ENCODE data around the gene FARP1.

The FARP1 gene

GRCh38 chr13:98317573-98318171 is 174.8 kb downstream of the FARP1 start:
- no peak overlapping the region for H3K4me3 ChIP-seq (ENCODE audit: low read depth, low read length)
- DNase-seq = no peak
- no peaks in the 10 kb centered on the region for H3K27me3 ChIP-seq (ENCODE audit: insufficient read depth, low read depth, severe bottlenecking)
- no peak overlapping the region for H3K27ac ChIP-seq
- TF ChIP-seq CTCF (IDR thresholded peaks at IDR 0.05; ENCODE audit: low read depth, low read length) = no peak
- no peaks in the 10 kb centered on the region for H3K9me3 ChIP-seq (ENCODE audit: severe bottlenecking)
- peaks cover 44% of the 10 kb centered on the region for H3K36me3 ChIP-seq

- TF ChIP-seq CTCF (IDR thresholded peaks at IDR 0.05; ENCODE audit: low read depth, low read length) = no peak
- no peaks in the 10 kb centered on the region for H3K27me3 ChIP-seq (ENCODE audit: insufficient read depth, low read depth, severe bottlenecking)
- H3K9me3 ChIP-seq (ENCODE audit: severe bottlenecking) = no peaks in the 10 kb centered on the region
- no peak for DNase-seq
- no peak overlapping the region for H3K27ac ChIP-seq
- peaks cover 39% of the 10 kb centered on the region for H3K36me3 ChIP-seq
- no peak overlapping the region for H3K4me3 ChIP-seq (ENCODE audit: low read depth, low read length)
Measured at GRCh38 chr13:98318263-98318878, 175.5 kb downstream of the FARP1 start.

GRCh38 chr13:98320561-98321105 is 177.7 kb downstream of the FARP1 start:
- Histone ChIP-seq H3K27me3 (ENCODE audit: insufficient read depth, low read depth, severe bottlenecking) (no peaks in the 10 kb centered on the region), H3K9me3 (ENCODE audit: severe bottlenecking) (no peaks in the 10 kb centered on the region), H3K4me3 (ENCODE audit: low read depth, low read length) (no peak overlapping the region), H3K27ac (no peak overlapping the region; the same call in 1 of the 2 replicates), H3K36me3 (peaks cover 27% of the 10 kb centered on the region)
- no peak for DNase-seq
- TF ChIP-seq CTCF (IDR thresholded peaks at IDR 0.05; ENCODE audit: low read depth, low read length) = no peak

- TF ChIP-seq CTCF (IDR thresholded peaks at IDR 0.05; ENCODE audit: low read depth, low read length) = no peak
- Histone ChIP-seq H3K36me3 (peaks cover 19% of the 10 kb centered on the region), H3K27me3 (ENCODE audit: insufficient read depth, low read depth, severe bottlenecking) (no peaks in the 10 kb centered on the region), H3K9me3 (ENCODE audit: severe bottlenecking) (no peaks in the 10 kb centered on the region), H3K4me3 (ENCODE audit: low read depth, low read length) (no peak overlapping the region), H3K27ac (no peak overlapping the region)
- DNase-seq = no peak
Measured at GRCh38 chr13:98321395-98321794, 178.5 kb downstream of the FARP1 start.

GRCh38 chr13:98322091-98322718 is 179.3 kb downstream of the FARP1 start:
- H3K27me3 ChIP-seq (ENCODE audit: insufficient read depth, low read depth, severe bottlenecking) = no peaks in the 10 kb centered on the region
- H3K4me3 ChIP-seq (ENCODE audit: low read depth, low read length) = no peak overlapping the region
- H3K9me3 ChIP-seq (ENCODE audit: severe bottlenecking) = no peaks in the 10 kb centered on the region
- no peak overlapping the region for H3K27ac ChIP-seq
- DNase-seq = no peak
- peaks cover 13% of the 10 kb centered on the region for H3K36me3 ChIP-seq
- no peak for TF ChIP-seq CTCF (IDR thresholded peaks at IDR 0.05; ENCODE audit: low read depth, low read length)
